ENCODE measurements around the gene NPHP4. TPM values are rescaled to one million over a fixed set of nuclear protein-coding genes. Genes with fewer than 3 reads are reported as not detected.

The NPHP4 gene
- total RNA-seq, 1 experiment from 2014 or later: 18.8 TPM

GRCh38 chr1:5832916-5833895 lies 159.0 kb downstream of the NPHP4 start:
- ATAC-seq (no peak), DNase-seq (no peak)
- ChIA-PET POLR2A (ENCODE audit: unreplicated experiment) (no interaction called here), CTCF (no interaction called here)
- H3K4me1 ChIP-seq (ENCODE audit: insufficient read depth, low read length): no peaks in the 10 kb centered on the region
- no peaks in the 10 kb centered on the region for H3K36me3 ChIP-seq (ENCODE audit: low read depth, low read length)
- H3K27me3 ChIP-seq (ENCODE audit: low read length): peaks cover 45% of the 10 kb centered on the region
- TF ChIP-seq, protein P1, sequence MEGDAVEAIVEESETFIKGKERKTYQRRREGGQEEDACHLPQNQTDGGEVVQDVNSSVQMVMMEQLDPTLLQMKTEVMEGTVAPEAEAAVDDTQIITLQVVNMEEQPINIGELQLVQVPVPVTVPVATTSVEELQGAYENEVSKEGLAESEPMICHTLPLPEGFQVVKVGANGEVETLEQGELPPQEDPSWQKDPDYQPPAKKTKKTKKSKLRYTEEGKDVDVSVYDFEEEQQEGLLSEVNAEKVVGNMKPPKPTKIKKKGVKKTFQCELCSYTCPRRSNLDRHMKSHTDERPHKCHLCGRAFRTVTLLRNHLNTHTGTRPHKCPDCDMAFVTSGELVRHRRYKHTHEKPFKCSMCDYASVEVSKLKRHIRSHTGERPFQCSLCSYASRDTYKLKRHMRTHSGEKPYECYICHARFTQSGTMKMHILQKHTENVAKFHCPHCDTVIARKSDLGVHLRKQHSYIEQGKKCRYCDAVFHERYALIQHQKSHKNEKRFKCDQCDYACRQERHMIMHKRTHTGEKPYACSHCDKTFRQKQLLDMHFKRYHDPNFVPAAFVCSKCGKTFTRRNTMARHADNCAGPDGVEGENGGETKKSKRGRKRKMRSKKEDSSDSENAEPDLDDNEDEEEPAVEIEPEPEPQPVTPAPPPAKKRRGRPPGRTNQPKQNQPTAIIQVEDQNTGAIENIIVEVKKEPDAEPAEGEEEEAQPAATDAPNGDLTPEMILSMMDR (conservative IDR thresholded peaks at IDR 0.05; ENCODE audit: low read depth, low read length): no peak
- no peak for TF ChIP-seq EZH2 (IDR thresholded peaks at IDR 0.05; ENCODE audit: low read length, unreplicated experiment)
- TF ChIP-seq EZH2phosphoT487 (IDR thresholded peaks at IDR 0.05; ENCODE audit: borderline replicate concordance, low read length): no peak
- no peak overlapping the region for H3K4me2 ChIP-seq (ENCODE audit: low read length)
- intact Hi-C loops (cut with micrococcal nuclease): no loop called here
- H3K9me3 ChIP-seq (ENCODE audit: low read length): no peaks in the 10 kb centered on the region
- H3K9ac ChIP-seq (ENCODE audit: low read length): no peak overlapping the region
- H4K20me1 ChIP-seq (ENCODE audit: low read length): no peaks in the 10 kb centered on the region
- no peak overlapping the region for H3K27ac ChIP-seq (ENCODE audit: low read length)
- H3K79me2 ChIP-seq (ENCODE audit: low read length): no peaks in the 10 kb centered on the region
- H2AFZ ChIP-seq (ENCODE audit: low read length): no peak overlapping the region
- BruUV-seq (replicated peaks): no TSS peak
- no peak overlapping the region for H3K4me3 ChIP-seq (ENCODE audit: low read length)
- no peaks in the 10 kb centered on the region for H3F3A ChIP-seq (ENCODE audit: low read length, unreplicated experiment)
- no peaks in the 10 kb centered on the region for H3K9me2 ChIP-seq (replicated peaks; ENCODE audit: low read length)

DNA sequence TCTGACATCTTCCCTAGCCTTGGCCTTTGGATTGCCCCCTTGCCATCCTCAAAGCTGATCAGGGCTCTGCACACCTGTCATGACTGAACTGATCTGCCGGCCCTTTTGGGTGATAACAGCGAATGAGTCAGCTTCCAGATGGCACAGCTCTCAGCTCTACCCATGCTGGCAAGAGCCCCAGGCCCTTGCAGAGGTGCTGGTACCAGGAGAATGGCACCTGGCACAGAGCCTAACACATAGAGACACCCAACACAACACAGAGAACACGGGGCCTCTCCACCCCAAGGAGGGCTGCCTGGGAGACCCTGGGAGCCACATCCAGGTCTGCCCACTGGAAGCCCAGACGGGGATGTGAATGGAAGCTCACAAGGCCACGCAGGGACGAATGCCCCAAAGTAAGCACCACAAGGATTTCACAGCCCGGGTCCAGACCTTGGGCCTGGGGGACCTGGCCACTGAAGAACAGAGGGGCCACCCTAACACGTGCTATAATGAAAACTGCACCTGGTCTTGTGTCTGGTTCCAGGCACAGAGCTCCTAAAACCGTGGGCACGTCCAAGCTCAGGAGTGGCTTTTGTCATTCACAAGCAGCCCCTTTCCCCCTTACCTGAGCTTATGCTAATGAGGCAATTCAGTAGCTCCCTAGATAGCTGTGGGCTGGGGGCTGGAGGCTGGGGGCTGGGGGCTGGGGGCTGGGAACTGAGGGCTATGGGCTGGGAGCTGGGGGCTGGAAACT lies 160.5 kb downstream of the NPHP4 start:
- H3F3A ChIP-seq (ENCODE audit: low read length, unreplicated experiment): no peaks in the 10 kb centered on the region
- CTCF ChIA-PET: no interaction called here
- H3K9ac ChIP-seq (ENCODE audit: low read length): no peak overlapping the region
- no peak overlapping the region for H3K4me2 ChIP-seq (ENCODE audit: low read length)
- H3K4me1 ChIP-seq (ENCODE audit: insufficient read depth, low read length): no peaks in the 10 kb centered on the region
- H3K9me3 ChIP-seq (ENCODE audit: low read length): no peaks in the 10 kb centered on the region
- intact Hi-C loops (cut with micrococcal nuclease): no loop called here
- H3K27me3 ChIP-seq (ENCODE audit: low read length): peaks cover 46% of the 10 kb centered on the region
- H3K4me3 ChIP-seq (ENCODE audit: low read length): no peak overlapping the region
- BruUV-seq (replicated peaks): no TSS peak
- TF ChIP-seq EZH2 (IDR thresholded peaks at IDR 0.05; ENCODE audit: low read length, unreplicated experiment) (no peak), EZH2phosphoT487 (IDR thresholded peaks at IDR 0.05; ENCODE audit: borderline replicate concordance, low read length) (no peak)
- TF ChIP-seq, protein P1 (conservative IDR thresholded peaks at IDR 0.05; ENCODE audit: low read depth, low read length): no peak
- no peak overlapping the region for H3K27ac ChIP-seq (ENCODE audit: low read length)
- H2AFZ ChIP-seq (ENCODE audit: low read length): no peak overlapping the region
- H3K79me2 ChIP-seq (ENCODE audit: low read length): no peaks in the 10 kb centered on the region
- no peaks in the 10 kb centered on the region for H4K20me1 ChIP-seq (ENCODE audit: low read length)
- no peaks in the 10 kb centered on the region for H3K9me2 ChIP-seq (replicated peaks; ENCODE audit: low read length)
- DNase-seq (no peak), ATAC-seq (no peak)
- H3K36me3 ChIP-seq (ENCODE audit: low read depth, low read length): no peaks in the 10 kb centered on the region
- POLR2A ChIA-PET (ENCODE audit: unreplicated experiment): no interaction called here
